Activated T-cell treated with anti-CD3 and anti-CD28 coated beads, Interleukin-2, amount 50 U/mL, for 4 hours (primary cell): ENCODE data around the gene SETD2. TPM values are rescaled to one million over a fixed set of nuclear protein-coding genes. Genes with fewer than 3 reads are reported as not detected.

ENCODE experiments used
- ATAC-seq, 2 donors: fragments of 200-7000 bp; cut with Tn5 transposase; one replicate each; pipeline ENCODE4 v1.10.0; 2021
- DNase-seq: peaks from one replicate; pipeline ENCODE4 v3.0.0-alpha.2; 2020
- H3K27me3 Mint-ChIP-seq: one replicate; pipeline ENCODE4 v1.8.0; 2021; ENCODE audit warnings: low read depth, mixed read lengths
- H3K36me3 Mint-ChIP-seq: one replicate; pipeline ENCODE4 v1.8.0; 2022; ENCODE audit warnings: mixed read lengths; ENCODE audit not compliant: insufficient read depth
- H3K4me1 Mint-ChIP-seq: one replicate; pipeline ENCODE4 v1.8.0; 2021; ENCODE audit warnings: low read depth, mixed read lengths
- H3K4me3 Mint-ChIP-seq: one replicate; pipeline ENCODE4 v1.8.0; 2021; ENCODE audit warnings: mild to moderate bottlenecking, moderate library complexity, mixed read lengths
- H3K9me3 Mint-ChIP-seq: one replicate; pipeline ENCODE4 v1.8.0; 2021; ENCODE audit warnings: mixed read lengths
- total RNA-seq, 3 donors: library from RNA; stranded (reverse); gene quantifications; one replicate each; pipeline ENCODE4 v1.2.1, GENCODE V29; 2021

The SETD2 gene
- total RNA-seq, 3 donors from 2014 or later: 28.6 to 31.9 (median 30.1) TPM

GRCh38 chr3:46966811-46967210 lies 197.1 kb downstream of the SETD2 start:
- Mint-ChIP-seq H3K4me1 (peaks cover 78% of the 10 kb centered on the region), H3K36me3 (peaks cover 23% of the 10 kb centered on the region), H3K27me3 (no peaks in the 10 kb centered on the region), H3K9me3 (no peaks in the 10 kb centered on the region), H3K4me3 (peak overlapping the region; percentile 10)
- ATAC-seq (peak in 1 of 2 donors; percentile 15), DNase-seq (no peak)

Other genes with a start within 250 kb of the SETD2 start
- 10 to 100 TPM; 75.9 to 77.6 (median 76.5) TPM for gene CCDC12, start 187.4 kb downstream of the SETD2 start, total RNA-seq
- gene NBEAL2, start 184.4 kb downstream of the SETD2 start, total RNA-seq: 10 to 100 TPM; 75.5 to 86.9 (median 80.7) TPM
- 1 to 10 TPM; 3.2 to 4.8 (median 4.1) TPM for gene KIF9, start 118.7 kb upstream of the SETD2 start, total RNA-seq
- 10 to 100 TPM; 48.8 to 55.0 (median 52.4) TPM for gene KLHL18, start 118.8 kb upstream of the SETD2 start, total RNA-seq
- 10 to 100 TPM; 34.9 to 44.8 (median 42.2) TPM for gene PTPN23, start 216.9 kb upstream of the SETD2 start, total RNA-seq